K562 (cell line): ENCODE measurements around the gene OR2V2. TPM values are rescaled to one million over a fixed set of nuclear protein-coding genes. Genes with fewer than 3 reads are reported as not detected.

Source experiments
- CBFA2T3 ChIP-seq: fragments of 450-650 bp; IDR thresholded peaks from 2 replicates; pipeline ENCODE4 v1.6.1; 2017
- HEY1 ChIP-seq: fragments of 250-450 bp; sonication (Bioruptor Pico); IDR thresholded peaks from 2 replicates; pipeline ENCODE4 v1.5.0; 2020; ENCODE audit warnings: mild to moderate bottlenecking, moderate library complexity, borderline replicate concordance
- HMBOX1 ChIP-seq: sonication (generic); IDR thresholded peaks from 2 replicates; pipeline ENCODE4 v1.6.1; 2016
- IRF2 ChIP-seq: sonication (generic); formaldehyde crosslinking; IDR thresholded peaks from 2 replicates; pipeline ENCODE4 v1.8.1; 2022; ENCODE audit warnings: mild to moderate bottlenecking, missing genetic modification reagents
- LEF1 ChIP-seq: fragments of 450-650 bp; IDR thresholded peaks from 2 replicates; pipeline ENCODE4 v1.6.1; 2016; ENCODE audit warnings: mild to moderate bottlenecking
- MECOM ChIP-seq: fragments of 250-450 bp; sonication (Bioruptor Pico); IDR thresholded peaks from 2 replicates; pipeline ENCODE4 v1.8.0; 2022; ENCODE audit warnings: inconsistent platforms
- MEF2D ChIP-seq: conservative IDR thresholded peaks from 2 replicates; pipeline ENCODE4 v1.6.1; 2016; ENCODE audit warnings: low read depth, missing genetic modification characterization, missing compliant biosample characterization
- MYNN ChIP-seq, 2 experiments: sonication (generic); formaldehyde crosslinking in 1 of 2; IDR thresholded peaks; 2 replicates each; pipeline versions ENCODE4 v1.5.0 to v1.6.1; 2016 to 2020; ENCODE audit warnings: antibody characterized with exemption in 1 of 2, missing genetic modification reagents in 1 of 2
- RBM22 ChIP-seq: fragments of 200-400 bp; formaldehyde crosslinking; IDR thresholded peaks from 2 replicates; pipeline ENCODE4 v1.6.1; 2018; ENCODE audit warnings: low read length, low read depth; ENCODE audit not compliant: poor library complexity, severe bottlenecking
- RBM39 ChIP-seq: fragments of 200-400 bp; formaldehyde crosslinking; optimal IDR thresholded peaks from 2 replicates; pipeline ENCODE3; 2018; ENCODE audit warnings: low read depth, low read length
- SNRNP70 ChIP-seq: fragments of 200-400 bp; formaldehyde crosslinking; optimal IDR thresholded peaks from 2 replicates; pipeline ENCODE3; 2017; ENCODE audit warnings: low read depth, low read length
- STAT5A ChIP-seq: IDR thresholded peaks from 2 replicates; pipeline ENCODE4 v1.6.1; 2012; ENCODE audit warnings: low read length, inconsistent platforms, borderline replicate concordance
- TCF3 ChIP-seq: sonication (generic); formaldehyde crosslinking; IDR thresholded peaks from 2 replicates; pipeline ENCODE4 v1.4.0; 2020; ENCODE audit warnings: mild to moderate bottlenecking, missing genetic modification reagents
- TFAP4 ChIP-seq: sonication (generic); formaldehyde crosslinking; IDR thresholded peaks from 2 replicates; pipeline ENCODE4 v1.8.0; 2022; ENCODE audit warnings: missing genetic modification reagents, mild to moderate bottlenecking, moderate library complexity, borderline replicate concordance
- THRAP3 ChIP-seq: fragments of 450-650 bp; IDR thresholded peaks from 2 replicates; pipeline ENCODE4 v1.6.1; 2016; ENCODE audit warnings: mild to moderate bottlenecking, inconsistent platforms, borderline replicate concordance
- ZFPM2 ChIP-seq: fragments of 250-450 bp; sonication (Bioruptor Pico); IDR thresholded peaks from 2 replicates; pipeline ENCODE4 v1.5.1; 2022; ENCODE audit warnings: mild to moderate bottlenecking
- ZKSCAN3 ChIP-seq: fragments of 250-450 bp; sonication (Bioruptor Pico); IDR thresholded peaks from 2 replicates; pipeline ENCODE4 v1.4.0; 2020
- ZNF3 ChIP-seq: fragments of 250-450 bp; sonication (Bioruptor Pico); IDR thresholded peaks from 2 replicates; pipeline ENCODE4 v1.5.0; 2021; ENCODE audit warnings: mild to moderate bottlenecking, moderate library complexity
- ZNF311 ChIP-seq: fragments of 250-450 bp; sonication (Bioruptor Pico); IDR thresholded peaks from 2 replicates; pipeline ENCODE4 v1.4.0; 2020; ENCODE audit warnings: mild to moderate bottlenecking, moderate library complexity
- ZNF512 ChIP-seq: IDR thresholded peaks from 2 replicates; pipeline ENCODE4 v1.6.1; 2016; ENCODE audit warnings: missing genetic modification characterization, missing compliant biosample characterization
- polyA plus RNA-seq, 8 experiments: library from polyadenylated mRNA; depleted of rRNA in 4 of 8; stranded (reverse) in 5 of 8; unstranded in 3 of 8; fragments of >200 nt; fragmentation: Nextera tagmentation in 2 of 8; fragmentation: Illumina TruSeq in 1 of 8; extraction: Ambion mirVana in 2 of 8; extraction: Trizol in 1 of 8; gene quantifications; 2 replicates each; pipeline versions ENCODE4 v1.2.1 to v1.2.3, GENCODE V29; 2011 to 2014; ENCODE audit warnings: inconsistent platforms in 1 of 8, missing spikeins in 1 of 8
- total RNA-seq, 7 experiments: library from RNA; depleted of rRNA in 6 of 7; stranded (reverse); fragments of >200 nt in 6 of 7; fragmentation: Illumina TruSeq in 2 of 7; extraction: Trizol in 2 of 7; gene quantifications; 2 replicates each; pipeline versions ENCODE4 v1.2.1 to v1.2.3, GENCODE V29; 2011 to 2021; ENCODE audit warnings: low replicate concordance in 1 of 7
- TF ChIP-seq, protein P1 (sequence below): sonication (generic); formaldehyde crosslinking; IDR thresholded peaks from 2 replicates; pipeline ENCODE4 v1.8.0; 2022; ENCODE audit warnings: mild to moderate bottlenecking, missing genetic modification reagents
- TF ChIP-seq, protein P2 (sequence below), 2 experiments: IDR thresholded peaks; 2 replicates each; pipeline ENCODE4 v1.6.1; 2011; ENCODE audit warnings: borderline replicate concordance in 1 of 2, control low read depth in 1 of 2, low read depth in 1 of 2, low read length in 1 of 2, mild to moderate bottlenecking in 1 of 2, mixed read lengths in 1 of 2, moderate library complexity in 1 of 2; ENCODE audit not compliant: insufficient read depth in 1 of 2, insufficient read length in 1 of 2, poor library complexity in 1 of 2, severe bottlenecking in 1 of 2; ENCODE audit errors: extremely low read depth in 1 of 2

The OR2V2 gene
- total and polyA plus RNA-seq, 9 of the 15 experiments (the other 6 are each of a cell fraction or from before 2014, with no cell fraction given), result 0.01 TPM; not detected in 8

GRCh38 chr5:181107699-181108098 lies 39.7 kb upstream of the OR2V2 start (continued):
- TF ChIP-seq THRAP3, result no peak
- TF ChIP-seq HEY1 (CRISPR knock-in tag), result no peak
- TF ChIP-seq MECOM, result no peak
- TF ChIP-seq TCF3 (CRISPR knock-in tag), result peak; percentile 85
- TF ChIP-seq, protein P1, sequence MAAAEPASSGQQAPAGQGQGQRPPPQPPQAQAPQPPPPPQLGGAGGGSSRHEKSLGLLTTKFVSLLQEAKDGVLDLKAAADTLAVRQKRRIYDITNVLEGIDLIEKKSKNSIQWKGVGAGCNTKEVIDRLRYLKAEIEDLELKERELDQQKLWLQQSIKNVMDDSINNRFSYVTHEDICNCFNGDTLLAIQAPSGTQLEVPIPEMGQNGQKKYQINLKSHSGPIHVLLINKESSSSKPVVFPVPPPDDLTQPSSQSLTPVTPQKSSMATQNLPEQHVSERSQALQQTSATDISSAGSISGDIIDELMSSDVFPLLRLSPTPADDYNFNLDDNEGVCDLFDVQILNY (CRISPR knock-in tag), result no peak
- no peak for TF ChIP-seq ZNF512
- peak; percentile 40; the same call in 1 of the 2 replicates for TF ChIP-seq HMBOX1
- TF ChIP-seq MEF2D (tag), result no peak
- peak; percentile 37; the same call in 1 of the 2 replicates for TF ChIP-seq STAT5A
- TF ChIP-seq ZKSCAN3 (CRISPR knock-in tag), result no peak
- peak; percentile 79; the same call in 1 of the 2 replicates for TF ChIP-seq LEF1
- TF ChIP-seq CBFA2T3, result peak; percentile 91
- TF ChIP-seq, protein P2, sequence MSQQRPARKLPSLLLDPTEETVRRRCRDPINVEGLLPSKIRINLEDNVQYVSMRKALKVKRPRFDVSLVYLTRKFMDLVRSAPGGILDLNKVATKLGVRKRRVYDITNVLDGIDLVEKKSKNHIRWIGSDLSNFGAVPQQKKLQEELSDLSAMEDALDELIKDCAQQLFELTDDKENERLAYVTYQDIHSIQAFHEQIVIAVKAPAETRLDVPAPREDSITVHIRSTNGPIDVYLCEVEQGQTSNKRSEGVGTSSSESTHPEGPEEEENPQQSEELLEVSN (IDR thresholded peaks at IDR 0.05; ENCODE audit: borderline replicate concordance in 1 of 2, extremely low read depth in 1 of 2, insufficient read depth in 1 of 2, insufficient read length in 1 of 2, low read depth in 1 of 2, low read length in 1 of 2, poor library complexity in 1 of 2, severe bottlenecking in 1 of 2), result peak in 1 of 2 experiments; percentile 45
- TF ChIP-seq ZNF3 (CRISPR knock-in tag), result no peak
- no peak for TF ChIP-seq IRF2
- no peak for TF ChIP-seq ZNF311 (CRISPR knock-in tag)
- no peak for TF ChIP-seq ZFPM2 (CRISPR knock-in tag)
- peak; percentile 53 for TF ChIP-seq TFAP4 (CRISPR knock-in tag)
- TF ChIP-seq MYNN (IDR thresholded peaks at IDR 0.05), result peak; percentile 66
- no peak for TF ChIP-seq MYNN (CRISPR knock-in tag; IDR thresholded peaks at IDR 0.05)
- TF ChIP-seq RBM39, result no peak
- TF ChIP-seq SNRNP70, result no peak
- no peak for TF ChIP-seq RBM22
